AG04450 (cell line): ENCODE results near the gene STAM. TPM values are rescaled to one million over a fixed set of nuclear protein-coding genes. Genes with fewer than 3 reads are reported as not detected.

Experiments
- CTCF ChIA-PET: fragments of 300-600, 350-600 bp; formaldehyde crosslinking; extraction: SDS; loops from one replicate; lab custom pipeline; 2022; ENCODE audit warnings: antibody characterized with exemption, inconsistent platforms; lab: Charles Lee
- POLR2A ChIA-PET: fragments of 350-600 bp; formaldehyde crosslinking; extraction: SDS; loops from one replicate; lab custom pipeline; 2021; ENCODE audit warnings: antibody characterized with exemption, inconsistent platforms; lab: Yijun Ruan, JAX
- DNase-seq: peaks from one replicate; pipeline ENCODE4 v3.0.0-alpha.2; 2011; ENCODE audit warnings: low read depth, low spot score
- H3K27ac ChIP-seq: one replicate; pipeline ENCODE4 v1.5.1; 2012; ENCODE audit warnings: low read depth, low read length, control low read depth
- H3K27me3 ChIP-seq: one replicate; pipeline ENCODE4 v1.6.0; 2012; ENCODE audit warnings: low read length; ENCODE audit not compliant: control insufficient read depth, insufficient read depth
- H3K4me3 ChIP-seq: 2 replicates; pipeline ENCODE4 v1.5.1; 2011; ENCODE audit warnings: mild to moderate bottlenecking, low read depth, low read length, control low read depth
- H3K9me3 ChIP-seq: 2 replicates; pipeline ENCODE4 v1.5.1; 2012; ENCODE audit warnings: low read length; ENCODE audit not compliant: control insufficient read depth, insufficient read depth
- polyA plus RNA-seq: library from polyadenylated mRNA; depleted of rRNA; stranded (reverse); fragments of >200 nt; gene quantifications from 2 replicates; pipeline ENCODE4 v1.2.3, GENCODE V29; 2011
- TF ChIP-seq, protein P1 (sequence below): IDR thresholded peaks from 2 replicates; pipeline ENCODE4 v1.5.1; 2011; ENCODE audit warnings: low read depth, low read length, control low read depth, inconsistent platforms

The STAM gene
- polyA plus RNA-seq, 1 experiment: 43.6 TPM

DNA sequence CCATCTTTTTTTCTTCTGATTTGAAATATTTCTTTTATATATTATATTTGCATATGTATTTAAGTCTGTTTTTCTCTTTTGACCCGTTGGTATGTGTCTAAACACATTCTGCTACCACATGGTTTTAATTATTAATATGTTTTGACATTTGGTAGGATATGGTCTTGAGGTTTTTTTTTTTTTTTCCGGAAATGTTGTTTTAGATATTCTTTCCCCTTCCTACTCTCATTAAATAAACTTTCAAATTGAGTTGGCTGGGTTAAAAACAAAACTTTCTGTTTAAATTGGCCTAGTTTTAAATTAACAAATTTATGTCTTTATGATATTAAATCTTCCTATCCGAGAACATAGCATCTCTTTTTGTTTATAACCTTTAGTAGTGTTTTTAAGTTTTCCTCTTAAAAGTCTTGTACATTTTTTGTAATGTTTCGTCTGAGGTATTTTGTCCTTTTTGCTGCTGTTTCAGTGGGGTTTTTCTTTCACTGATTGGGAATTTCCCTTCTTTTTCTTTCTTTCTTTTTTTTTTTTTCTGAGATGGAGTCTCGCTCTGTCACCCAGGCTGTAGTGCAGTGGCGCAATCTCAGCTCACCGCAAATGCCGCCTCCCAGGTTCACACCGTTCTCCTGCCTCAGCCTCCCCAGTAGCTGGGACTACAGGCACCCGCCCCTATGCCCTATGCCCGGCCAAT is 25.4 kb downstream of the STAM start:
- TF ChIP-seq, protein P1, sequence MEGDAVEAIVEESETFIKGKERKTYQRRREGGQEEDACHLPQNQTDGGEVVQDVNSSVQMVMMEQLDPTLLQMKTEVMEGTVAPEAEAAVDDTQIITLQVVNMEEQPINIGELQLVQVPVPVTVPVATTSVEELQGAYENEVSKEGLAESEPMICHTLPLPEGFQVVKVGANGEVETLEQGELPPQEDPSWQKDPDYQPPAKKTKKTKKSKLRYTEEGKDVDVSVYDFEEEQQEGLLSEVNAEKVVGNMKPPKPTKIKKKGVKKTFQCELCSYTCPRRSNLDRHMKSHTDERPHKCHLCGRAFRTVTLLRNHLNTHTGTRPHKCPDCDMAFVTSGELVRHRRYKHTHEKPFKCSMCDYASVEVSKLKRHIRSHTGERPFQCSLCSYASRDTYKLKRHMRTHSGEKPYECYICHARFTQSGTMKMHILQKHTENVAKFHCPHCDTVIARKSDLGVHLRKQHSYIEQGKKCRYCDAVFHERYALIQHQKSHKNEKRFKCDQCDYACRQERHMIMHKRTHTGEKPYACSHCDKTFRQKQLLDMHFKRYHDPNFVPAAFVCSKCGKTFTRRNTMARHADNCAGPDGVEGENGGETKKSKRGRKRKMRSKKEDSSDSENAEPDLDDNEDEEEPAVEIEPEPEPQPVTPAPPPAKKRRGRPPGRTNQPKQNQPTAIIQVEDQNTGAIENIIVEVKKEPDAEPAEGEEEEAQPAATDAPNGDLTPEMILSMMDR: no peak
- POLR2A ChIA-PET: no interaction called here
- CTCF ChIA-PET: no interaction called here

DNA sequence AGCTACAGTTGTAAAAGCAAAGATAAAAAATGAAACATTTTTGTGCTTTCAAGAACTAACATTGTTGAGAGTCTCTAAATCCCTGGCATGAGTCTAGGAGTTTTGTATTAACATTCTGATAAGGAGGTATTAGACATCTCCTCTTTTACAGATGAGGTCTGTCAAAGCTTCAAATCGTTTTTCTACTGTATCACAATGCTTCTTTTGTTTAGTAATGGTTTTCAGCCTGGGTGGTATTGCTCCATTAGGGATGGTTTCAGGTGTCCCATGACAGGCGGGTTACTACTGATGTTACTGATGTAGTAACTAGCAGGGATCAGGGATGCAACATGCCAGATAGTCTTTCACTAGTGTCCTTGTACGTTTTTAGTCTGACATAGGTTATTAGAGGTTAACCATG is 27.4 kb downstream of the STAM start:
- DNase-seq: no peak
- TF ChIP-seq, protein P1: no peak
- H3K27me3 ChIP-seq: no peaks in the 10 kb centered on the region
- no peak overlapping the region for H3K4me3 ChIP-seq
- ChIA-PET POLR2A (no interaction called here), CTCF (interaction anchor here (0.5 to 1.0 kb wide), 3 partner anchors 22 to 54 kb away, joined by 3 read pairs; partner anchors contain the start of gene HACD1)
- no peak overlapping the region for H3K27ac ChIP-seq
- no peaks in the 10 kb centered on the region for H3K9me3 ChIP-seq

More for the DNA sequence above, 25.4 kb downstream of the STAM start:
- no peaks in the 10 kb centered on the region for H3K27me3 ChIP-seq
- H3K27ac ChIP-seq: no peak overlapping the region
- no peak for DNase-seq
- no peaks in the 10 kb centered on the region for H3K9me3 ChIP-seq
- no peak overlapping the region for H3K4me3 ChIP-seq

DNA sequence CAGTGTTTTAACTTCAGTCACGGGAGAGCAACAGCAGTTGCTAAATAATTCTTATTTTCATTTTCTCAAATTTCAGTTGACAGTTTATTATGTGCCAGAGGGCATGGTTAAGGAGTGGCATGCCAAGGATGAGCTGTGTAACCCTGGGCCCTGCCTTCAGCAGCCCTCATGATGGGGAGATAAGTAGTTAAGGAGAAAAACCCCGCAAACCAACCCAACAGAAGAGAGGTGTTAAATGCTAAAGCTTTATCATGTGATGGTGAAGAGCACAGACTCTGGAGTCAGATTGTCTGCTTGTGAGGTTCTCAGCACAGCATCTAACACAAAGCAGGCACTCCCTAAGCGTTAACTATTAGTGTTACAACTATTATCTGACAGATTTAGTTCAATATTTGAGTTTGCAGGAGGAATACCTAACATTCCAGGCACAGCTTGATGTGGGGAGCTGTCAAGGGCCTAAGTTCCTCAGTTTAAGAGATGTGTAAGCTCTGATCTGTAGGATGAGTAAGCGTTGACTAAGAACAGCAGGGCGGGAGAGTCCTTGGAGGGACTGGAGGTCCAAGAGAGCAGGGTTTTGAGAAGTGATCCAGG is 29.6 kb downstream of the STAM start:
- H3K27ac ChIP-seq: peak overlapping the region; percentile 76
- TF ChIP-seq, protein P1: no peak
- CTCF ChIA-PET: interaction anchor here (0.9 to 1.2 kb wide), 2 partner anchors 11 to 70 kb away, joined by 5 read pairs; no protein-coding TSS in a partner anchor
- H3K27me3 ChIP-seq: no peaks in the 10 kb centered on the region
- H3K4me3 ChIP-seq: no peak overlapping the region
- POLR2A ChIA-PET: interaction anchor here (1.0 to 1.6 kb wide), 2 partner anchors 29 to 57 kb away, joined by 7 to 23 read pairs; partner anchors contain the start of gene STAM
- no peaks in the 10 kb centered on the region for H3K9me3 ChIP-seq
- DNase-seq: peak; percentile 78

DNA sequence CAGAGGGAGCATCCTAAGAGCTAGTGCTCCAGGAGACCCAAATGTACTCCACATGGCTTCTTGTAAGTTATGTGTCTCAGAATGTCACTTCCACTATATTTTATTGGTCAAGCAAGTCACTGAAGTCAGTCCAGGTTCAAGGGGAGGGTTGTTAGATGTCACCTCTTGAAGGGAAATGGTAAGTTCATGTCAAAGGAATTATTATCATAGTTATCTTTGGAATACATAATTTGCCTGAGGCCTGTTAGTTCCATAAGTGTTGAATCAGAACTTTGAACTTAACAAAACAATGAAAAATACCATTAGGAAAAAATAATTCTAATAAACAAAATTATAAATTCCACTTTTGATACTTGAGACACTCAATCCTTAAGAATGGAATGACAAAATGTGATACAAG is 30.6 kb downstream of the STAM start:
- DNase-seq: no peak
- Histone ChIP-seq H3K4me3 (no peak overlapping the region), H3K27me3 (no peaks in the 10 kb centered on the region), H3K27ac (peak overlapping the region; percentile 57), H3K9me3 (no peaks in the 10 kb centered on the region)
- ChIA-PET POLR2A (interaction anchor here (1.6 kb wide), 1 partner anchor 30 kb away, joined by 23 read pairs; the partner anchor contains the start of gene STAM), CTCF (interaction anchor here (0.7 to 1.2 kb wide), 3 partner anchors 10 to 538 kb away, joined by 5 read pairs; no protein-coding TSS in a partner anchor)
- TF ChIP-seq, protein P1: no peak

DNA sequence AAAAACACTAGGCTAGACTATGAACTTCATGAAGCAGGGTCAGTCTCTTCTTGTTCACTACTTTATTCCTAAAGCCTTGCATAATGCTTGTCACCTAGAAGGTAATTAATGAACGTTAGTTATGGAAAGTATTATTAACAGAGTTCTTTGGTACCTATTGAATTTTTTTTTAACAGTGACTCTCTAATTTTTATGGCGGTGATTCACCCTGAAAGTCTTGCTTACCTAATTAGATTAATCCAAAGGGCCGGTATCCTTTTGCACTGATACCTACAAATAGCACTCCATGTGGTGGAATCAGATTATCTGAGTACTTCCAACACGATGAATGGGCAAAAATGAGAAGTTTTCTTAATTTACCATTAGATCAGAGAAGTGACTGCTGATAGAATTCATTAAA is 31.7 kb downstream of the STAM start:
- no peaks in the 10 kb centered on the region for H3K9me3 ChIP-seq
- no peak overlapping the region for H3K27ac ChIP-seq
- CTCF ChIA-PET: interaction anchor here (1.2 kb wide), 1 partner anchor 9 kb away, joined by 5 read pairs; no protein-coding TSS in a partner anchor
- TF ChIP-seq, protein P1: no peak
- no peaks in the 10 kb centered on the region for H3K27me3 ChIP-seq
- H3K4me3 ChIP-seq: no peak overlapping the region
- no peak for DNase-seq
- POLR2A ChIA-PET: no interaction called here
